ENCODE measurements around the gene WDR93.

The WDR93 gene

DNA sequence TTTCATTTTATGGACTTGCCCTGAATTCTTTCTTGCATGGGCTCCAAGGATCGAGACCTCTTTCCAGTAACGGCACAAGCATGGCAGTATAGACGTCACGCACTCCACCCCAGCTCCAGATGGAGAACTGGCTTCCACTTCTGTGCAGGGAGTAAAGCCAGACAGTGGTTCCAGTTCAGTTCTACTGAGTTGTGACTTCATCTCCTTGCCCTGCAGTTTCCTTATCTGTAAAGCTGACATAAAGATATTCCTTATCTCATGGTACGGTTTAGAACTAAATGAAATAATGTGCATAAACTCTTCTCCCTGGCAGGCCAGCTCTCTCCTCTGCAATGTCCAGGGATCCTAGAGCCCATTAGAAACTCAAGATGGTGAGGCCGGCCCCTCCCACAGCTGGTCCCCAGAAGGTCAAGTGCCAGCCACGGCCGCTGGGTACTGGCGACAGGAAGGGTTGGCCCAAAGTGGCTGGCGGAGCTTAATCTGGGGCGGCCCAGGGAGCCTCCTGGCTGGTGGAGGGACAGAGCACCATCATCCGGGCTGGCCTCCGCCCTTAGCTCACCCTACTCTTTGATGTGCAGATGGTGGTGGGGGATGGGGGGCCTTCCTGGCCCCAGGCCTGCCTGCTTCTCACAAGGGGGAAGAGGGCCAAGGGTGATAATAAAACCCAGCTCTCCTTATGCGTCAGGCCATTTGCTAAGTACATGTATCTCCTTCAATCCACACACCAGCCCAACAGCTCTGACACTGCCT, 92.7 kb downstream of the WDR93 start:
- TF ChIP-seq ESRRG (CRISPR knock-in tag; IDR thresholded peaks at IDR 0.05) (no peak), ZNF8 (CRISPR knock-in tag; IDR thresholded peaks at IDR 0.05) (no peak), ZNF565 (CRISPR knock-in tag; conservative IDR thresholded peaks at IDR 0.05; ENCODE audit: low read depth) (no peak), ARNTL (CRISPR knock-in tag; IDR thresholded peaks at IDR 0.05; ENCODE audit: borderline replicate concordance, low read depth) (no peak), BACH2 (CRISPR knock-in tag; IDR thresholded peaks at IDR 0.05; ENCODE audit: borderline replicate concordance) (no peak), TOX (CRISPR knock-in tag; IDR thresholded peaks at IDR 0.05; ENCODE audit: borderline replicate concordance) (no peak), GLIS3 (CRISPR knock-in tag; IDR thresholded peaks at IDR 0.05) (no peak), OSR1 (CRISPR knock-in tag; IDR thresholded peaks at IDR 0.05) (no peak), TSHZ2 (CRISPR knock-in tag; IDR thresholded peaks at IDR 0.05) (no peak), ZFP3 (CRISPR knock-in tag; IDR thresholded peaks at IDR 0.05) (no peak), TCF4 (CRISPR knock-in tag; IDR thresholded peaks at IDR 0.05; ENCODE audit: borderline replicate concordance) (no peak), ZC3H10 (CRISPR knock-in tag; IDR thresholded peaks at IDR 0.05) (no peak), CREB5 (CRISPR knock-in tag; IDR thresholded peaks at IDR 0.05; ENCODE audit: low read depth) (no peak), CSDC2 (CRISPR knock-in tag; IDR thresholded peaks at IDR 0.05) (no peak)
- TF ChIP-seq, protein P1, sequence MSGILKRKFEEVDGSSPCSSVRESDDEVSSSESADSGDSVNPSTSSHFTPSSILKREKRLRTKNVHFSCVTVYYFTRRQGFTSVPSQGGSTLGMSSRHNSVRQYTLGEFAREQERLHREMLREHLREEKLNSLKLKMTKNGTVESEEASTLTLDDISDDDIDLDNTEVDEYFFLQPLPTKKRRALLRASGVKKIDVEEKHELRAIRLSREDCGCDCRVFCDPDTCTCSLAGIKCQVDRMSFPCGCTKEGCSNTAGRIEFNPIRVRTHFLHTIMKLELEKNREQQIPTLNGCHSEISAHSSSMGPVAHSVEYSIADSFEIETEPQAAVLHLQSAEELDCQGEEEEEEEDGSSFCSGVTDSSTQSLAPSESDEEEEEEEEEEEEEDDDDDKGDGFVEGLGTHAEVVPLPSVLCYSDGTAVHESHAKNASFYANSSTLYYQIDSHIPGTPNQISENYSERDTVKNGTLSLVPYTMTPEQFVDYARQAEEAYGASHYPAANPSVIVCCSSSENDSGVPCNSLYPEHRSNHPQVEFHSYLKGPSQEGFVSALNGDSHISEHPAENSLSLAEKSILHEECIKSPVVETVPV (CRISPR knock-in tag; IDR thresholded peaks at IDR 0.05): no peak
- TF ChIP-seq, protein P2, sequence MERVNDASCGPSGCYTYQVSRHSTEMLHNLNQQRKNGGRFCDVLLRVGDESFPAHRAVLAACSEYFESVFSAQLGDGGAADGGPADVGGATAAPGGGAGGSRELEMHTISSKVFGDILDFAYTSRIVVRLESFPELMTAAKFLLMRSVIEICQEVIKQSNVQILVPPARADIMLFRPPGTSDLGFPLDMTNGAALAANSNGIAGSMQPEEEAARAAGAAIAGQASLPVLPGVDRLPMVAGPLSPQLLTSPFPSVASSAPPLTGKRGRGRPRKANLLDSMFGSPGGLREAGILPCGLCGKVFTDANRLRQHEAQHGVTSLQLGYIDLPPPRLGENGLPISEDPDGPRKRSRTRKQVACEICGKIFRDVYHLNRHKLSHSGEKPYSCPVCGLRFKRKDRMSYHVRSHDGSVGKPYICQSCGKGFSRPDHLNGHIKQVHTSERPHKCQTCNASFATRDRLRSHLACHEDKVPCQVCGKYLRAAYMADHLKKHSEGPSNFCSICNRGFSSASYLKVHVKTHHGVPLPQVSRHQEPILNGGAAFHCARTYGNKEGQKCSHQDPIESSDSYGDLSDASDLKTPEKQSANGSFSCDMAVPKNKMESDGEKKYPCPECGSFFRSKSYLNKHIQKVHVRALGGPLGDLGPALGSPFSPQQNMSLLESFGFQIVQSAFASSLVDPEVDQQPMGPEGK (CRISPR knock-in tag; IDR thresholded peaks at IDR 0.05; ENCODE audit: borderline replicate concordance): no peak
- no peak for ATAC-seq

- ATAC-seq: no peak
- TF ChIP-seq ZFP30 (CRISPR knock-in tag; IDR thresholded peaks at IDR 0.05) (no peak), ZNF70 (CRISPR knock-in tag; IDR thresholded peaks at IDR 0.05) (no peak), RARB (CRISPR knock-in tag; IDR thresholded peaks at IDR 0.05) (no peak), CSDC2 (CRISPR knock-in tag; IDR thresholded peaks at IDR 0.05) (no peak), TCF4 (CRISPR knock-in tag; IDR thresholded peaks at IDR 0.05; ENCODE audit: borderline replicate concordance) (no peak), ZNF565 (CRISPR knock-in tag; conservative IDR thresholded peaks at IDR 0.05; ENCODE audit: low read depth) (no peak), TOX (CRISPR knock-in tag; IDR thresholded peaks at IDR 0.05; ENCODE audit: borderline replicate concordance) (no peak), OSR1 (CRISPR knock-in tag; IDR thresholded peaks at IDR 0.05) (no peak), TSHZ2 (CRISPR knock-in tag; IDR thresholded peaks at IDR 0.05) (no peak), PPARA (CRISPR knock-in tag; IDR thresholded peaks at IDR 0.05; ENCODE audit: borderline replicate concordance) (no peak), ZC3H10 (CRISPR knock-in tag; IDR thresholded peaks at IDR 0.05) (no peak), ARNTL (CRISPR knock-in tag; IDR thresholded peaks at IDR 0.05; ENCODE audit: borderline replicate concordance, low read depth) (no peak), ESRRG (CRISPR knock-in tag; IDR thresholded peaks at IDR 0.05) (no peak)
- TF ChIP-seq, protein P2 (CRISPR knock-in tag; IDR thresholded peaks at IDR 0.05; ENCODE audit: borderline replicate concordance): no peak
- TF ChIP-seq, protein P3, sequence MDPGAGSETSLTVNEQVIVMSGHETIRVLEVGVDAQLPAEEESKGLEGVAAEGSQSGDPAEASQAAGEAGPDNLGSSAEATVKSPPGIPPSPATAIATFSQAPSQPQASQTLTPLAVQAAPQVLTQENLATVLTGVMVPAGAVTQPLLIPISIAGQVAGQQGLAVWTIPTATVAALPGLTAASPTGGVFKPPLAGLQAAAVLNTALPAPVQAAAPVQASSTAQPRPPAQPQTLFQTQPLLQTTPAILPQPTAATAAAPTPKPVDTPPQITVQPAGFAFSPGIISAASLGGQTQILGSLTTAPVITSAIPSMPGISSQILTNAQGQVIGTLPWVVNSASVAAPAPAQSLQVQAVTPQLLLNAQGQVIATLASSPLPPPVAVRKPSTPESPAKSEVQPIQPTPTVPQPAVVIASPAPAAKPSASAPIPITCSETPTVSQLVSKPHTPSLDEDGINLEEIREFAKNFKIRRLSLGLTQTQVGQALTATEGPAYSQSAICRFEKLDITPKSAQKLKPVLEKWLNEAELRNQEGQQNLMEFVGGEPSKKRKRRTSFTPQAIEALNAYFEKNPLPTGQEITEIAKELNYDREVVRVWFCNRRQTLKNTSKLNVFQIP (CRISPR knock-in tag; IDR thresholded peaks at IDR 0.05; ENCODE audit: borderline replicate concordance, low read depth): no peak
Observed at GRCh38 chr15:89783861-89784685, 93.5 kb downstream of the WDR93 start.

Measured in SK-N-SH treated with all-trans-retinoic acid at 6 μM for 48 hours (cell line).